Fibroblast of villous mesenchyme (primary cell): ENCODE measurements around the gene MBP. TPM values are rescaled to one million over a fixed set of nuclear protein-coding genes. Genes with fewer than 3 reads are reported as not detected.

Source experiments
- DNase-seq: peaks from one replicate; pipeline ENCODE4 v3.0.0-alpha.2; 2010; ENCODE audit warnings: low read depth
- H3K4me3 ChIP-seq: 2 replicates; pipeline ENCODE4 v1.5.1; 2011; ENCODE audit warnings: low read depth, mild to moderate bottlenecking, low read length
- CTCF ChIP-seq: IDR thresholded peaks from 2 replicates; pipeline ENCODE4 v1.5.1; 2012; ENCODE audit warnings: low read depth, mild to moderate bottlenecking, low read length; ENCODE audit not compliant: insufficient read depth
- total RNA-seq: library from RNA; depleted of rRNA; stranded (reverse); fragments of >200 nt; gene quantifications from 2 replicates; pipeline ENCODE4 v1.2.3, GENCODE V29; 2012

MBP gene
- total RNA-seq, 1 donor, result 3.9 TPM

GRCh38 chr18:77084688-77085035, 47.9 kb downstream of the MBP start:
- DNase-seq, result no peak
- no peak overlapping the region for H3K4me3 ChIP-seq
- TF ChIP-seq CTCF, result no peak

GRCh38 chr18:77082316-77082955, 50.1 kb downstream of the MBP start:
- no peak overlapping the region for H3K4me3 ChIP-seq
- no peak for TF ChIP-seq CTCF
- no peak for DNase-seq

GRCh38 chr18:77081390-77081778, 51.2 kb downstream of the MBP start:
- TF ChIP-seq CTCF, result no peak
- peak; percentile 92 for DNase-seq

GRCh38 chr18:77079954-77080682, 52.5 kb downstream of the MBP start:
- no peak for DNase-seq
- H3K4me3 ChIP-seq, result no peak overlapping the region
- TF ChIP-seq CTCF, result no peak

More at GRCh38 chr18:77081390-77081778, 51.2 kb downstream of the MBP start:
- H3K4me3 ChIP-seq, result no peak overlapping the region

GRCh38 chr18:77079088-77079487, 53.5 kb downstream of the MBP start:
- DNase-seq, result no peak
- TF ChIP-seq CTCF, result no peak

GRCh38 chr18:77078690-77079070, 53.9 kb downstream of the MBP start:
- DNase-seq, result no peak
- no peak overlapping the region for H3K4me3 ChIP-seq
- TF ChIP-seq CTCF, result no peak

More at GRCh38 chr18:77079088-77079487, 53.5 kb downstream of the MBP start:
- H3K4me3 ChIP-seq, result no peak overlapping the region
